H4 (cell line): ENCODE data around the gene WDFY3. TPM values are rescaled to one million over a fixed set of nuclear protein-coding genes. Genes with fewer than 3 reads are reported as not detected.
A peak's percentile ranks its signal among the peaks of the same experiment; 100 is the strongest.
"Not testable (repeated sequence)": the region's sequence is repeated elsewhere in the genome, so short reads cannot be mapped to it uniquely, and the experiment has no call there.

Source experiments
- DNase-seq: peaks from one replicate; pipeline ENCODE4 v3.0.0-alpha.2; 2015; ENCODE audit warnings: low spot score
- total RNA-seq: library from RNA; depleted of rRNA; stranded (reverse); fragments of >200 nt; shearing (Covaris generic); gene quantifications from 2 replicates; pipeline ENCODE4 v1.2.3, GENCODE V29; 2014

Gene WDFY3
- total RNA-seq, 1 experiment from 2014 or later: 13.9 TPM

GRCh38 chr4:84673475-84674240 is 292.8 kb downstream of the WDFY3 start:
- DNase-seq: peak; percentile 44

GRCh38 chr4:84672177-84672576 is 294.3 kb downstream of the WDFY3 start:
- no peak for DNase-seq

GRCh38 chr4:84669201-84669600 is 297.3 kb downstream of the WDFY3 start:
- no peak for DNase-seq

GRCh38 chr4:84666439-84666838 is 300.1 kb downstream of the WDFY3 start:
- no peak for DNase-seq

GRCh38 chr4:84664767-84665166 is 301.7 kb downstream of the WDFY3 start:
- DNase-seq: not testable (repeated sequence)

GRCh38 chr4:84661191-84661939 is 305.1 kb downstream of the WDFY3 start:
- no peak for DNase-seq

- DNase-seq: no peak
These were observed 305.9 kb downstream of the WDFY3 start for GRCh38 chr4:84660606-84661005.

GRCh38 chr4:84652478-84652877 is 314.0 kb downstream of the WDFY3 start:
- DNase-seq: no peak

- DNase-seq: no peak
These were observed 315.0 kb downstream of the WDFY3 start for GRCh38 chr4:84651499-84651898.

GRCh38 chr4:84648863-84649647 is 317.4 kb downstream of the WDFY3 start:
- no peak for DNase-seq

- no peak for DNase-seq
These were observed 318.3 kb downstream of the WDFY3 start for GRCh38 chr4:84648178-84648577.

- no peak for DNase-seq
These were observed 319.1 kb downstream of the WDFY3 start for GRCh38 chr4:84647312-84647884.

GRCh38 chr4:84644087-84644486 is 322.4 kb downstream of the WDFY3 start:
- no peak for DNase-seq

GRCh38 chr4:84639145-84639544 is 327.3 kb downstream of the WDFY3 start:
- no peak for DNase-seq

- DNase-seq: no peak
These were observed 328.4 kb downstream of the WDFY3 start for GRCh38 chr4:84638092-84638491.

- no peak for DNase-seq
These were observed 331.5 kb downstream of the WDFY3 start for GRCh38 chr4:84634961-84635360.

GRCh38 chr4:84632092-84632491 is 334.4 kb downstream of the WDFY3 start:
- peak; percentile 62 for DNase-seq

GRCh38 chr4:84631573-84631972 is 334.9 kb downstream of the WDFY3 start:
- DNase-seq: no peak

GRCh38 chr4:84626673-84627072 is 339.8 kb downstream of the WDFY3 start:
- DNase-seq: no peak

- no peak for DNase-seq
These were observed 342.8 kb downstream of the WDFY3 start for GRCh38 chr4:84623661-84624060.

GRCh38 chr4:84622959-84623358 is 343.5 kb downstream of the WDFY3 start:
- no peak for DNase-seq
